ENCODE data around the gene RYR3.

RYR3 gene

DNA sequence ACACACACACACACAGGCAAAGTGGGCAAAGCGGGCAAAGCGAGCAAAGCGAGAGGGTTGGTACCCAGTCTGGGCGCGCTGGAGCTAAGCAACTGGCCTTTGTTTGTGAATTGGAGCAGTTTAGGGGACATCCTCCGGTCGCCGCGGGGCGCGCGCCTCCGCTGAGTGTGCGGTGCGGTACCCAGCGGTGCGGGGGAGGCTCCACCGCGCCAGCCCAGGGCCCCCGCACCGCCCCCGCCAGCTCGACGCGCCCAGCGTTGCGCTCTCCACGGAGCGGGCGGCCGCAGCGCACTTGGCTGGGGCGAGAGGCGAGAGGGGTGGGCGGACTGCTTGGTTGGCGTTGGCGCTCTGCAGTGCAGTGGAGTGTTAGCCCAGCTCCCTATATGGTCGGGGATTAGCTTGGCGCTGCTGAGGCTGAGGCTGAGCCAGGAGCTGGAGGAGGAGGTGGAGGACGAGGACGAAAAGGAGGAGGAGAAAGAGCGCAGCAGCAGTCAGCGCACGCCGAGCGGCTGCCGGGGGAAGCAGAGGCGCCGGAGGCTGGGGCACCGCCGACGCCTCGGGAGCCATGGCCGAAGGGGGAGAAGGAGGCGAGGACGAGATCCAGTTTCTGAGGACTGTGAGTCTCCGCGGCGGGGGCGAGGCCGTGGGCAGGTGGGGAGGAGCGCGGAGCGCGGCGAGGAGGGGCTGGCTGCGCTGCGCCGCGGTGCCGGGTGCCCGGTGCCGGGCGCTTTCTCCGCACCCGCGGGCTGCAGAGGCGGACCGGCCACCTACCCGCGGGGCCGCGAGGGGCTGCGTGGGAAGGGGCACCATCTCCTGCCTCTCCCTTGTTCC is at the start of gene RYR3:
TSS of gene RYR3 (plus strand) at position 487 of the 831 bp plus-strand sequence. CDS start at position 566, 79 bp downstream.
- DNase-seq (ENCODE audit: low spot score): no peak

DNA sequence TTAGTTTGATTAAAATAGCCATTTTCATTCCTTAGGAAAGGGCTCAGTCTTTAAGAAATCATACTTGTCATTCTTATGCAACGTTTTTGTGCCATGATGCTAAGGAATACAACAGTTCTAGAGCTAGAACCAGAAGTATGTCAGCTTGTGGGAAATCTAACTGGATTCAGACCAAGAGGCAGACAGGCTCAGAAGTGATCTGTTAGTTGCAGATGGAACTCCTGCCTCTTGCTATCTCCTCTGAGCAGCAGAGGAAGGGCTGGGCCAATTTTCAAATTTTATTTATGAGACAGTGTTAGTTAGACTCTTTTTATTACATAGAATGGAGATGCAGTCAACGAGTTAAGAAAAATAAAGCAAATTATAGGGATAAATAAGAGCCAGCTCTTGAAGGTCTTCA is 48.5 kb upstream of the RYR3 start:
- DNase-seq (ENCODE audit: low spot score): no peak

DNA sequence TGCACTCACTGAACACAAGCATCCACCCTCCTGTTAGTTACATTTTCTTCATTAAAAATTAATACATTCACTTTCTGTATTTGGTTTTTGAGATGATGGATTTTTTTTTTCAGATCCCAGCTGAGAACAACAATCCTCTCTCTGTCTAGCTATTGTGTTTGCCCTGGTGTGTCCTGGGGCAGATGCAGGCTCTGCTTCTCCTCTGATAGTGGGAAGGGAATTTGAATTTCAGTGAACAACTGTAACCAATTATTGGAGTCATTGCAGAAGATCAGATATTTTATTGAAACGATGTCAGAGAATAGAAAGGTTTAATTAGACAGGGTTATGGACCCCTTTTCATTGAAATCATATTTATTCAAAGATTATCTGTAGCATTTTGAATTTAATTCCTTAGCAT is 33.1 kb upstream of the RYR3 start:
- DNase-seq (ENCODE audit: low spot score): no peak

DNA sequence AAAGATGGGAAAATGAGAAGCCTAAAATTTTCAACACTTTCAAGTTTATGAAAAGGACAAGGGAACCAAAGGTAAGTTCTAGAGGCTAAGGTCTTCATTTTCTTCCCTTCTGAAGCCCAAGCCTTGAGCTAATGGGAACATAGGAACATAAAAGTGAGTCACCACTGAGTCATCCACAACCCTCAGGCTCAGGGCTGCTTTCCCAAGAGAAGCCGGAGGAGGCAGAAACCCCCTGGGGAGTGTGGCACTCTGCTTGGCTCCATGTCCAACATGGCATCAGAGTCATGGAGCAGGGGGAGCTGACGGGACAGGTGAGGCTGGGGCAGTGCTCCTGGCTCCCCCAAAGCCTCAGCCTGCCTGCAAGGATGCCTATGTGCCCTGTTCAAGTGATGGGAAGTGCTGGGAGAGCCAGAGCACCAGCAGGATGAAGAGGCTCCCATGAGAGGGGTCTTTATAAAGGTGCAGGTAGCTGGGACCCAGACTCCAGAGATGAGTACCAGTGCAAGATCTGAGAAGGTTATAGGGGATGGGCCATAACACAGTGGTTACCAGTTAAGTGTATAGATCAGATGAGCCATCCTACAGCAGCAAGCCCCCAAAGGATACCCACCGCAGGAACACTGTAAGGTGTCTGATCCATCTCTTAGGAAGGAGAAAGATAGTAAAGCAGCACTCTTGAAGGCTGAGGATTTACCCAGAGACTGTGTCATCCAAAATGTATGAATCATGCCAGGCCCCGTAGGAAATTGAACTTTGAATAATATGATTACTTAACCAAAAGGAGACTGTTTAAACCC is 31.8 kb upstream of the RYR3 start:
- DNase-seq (ENCODE audit: low spot score): no peak

DNA sequence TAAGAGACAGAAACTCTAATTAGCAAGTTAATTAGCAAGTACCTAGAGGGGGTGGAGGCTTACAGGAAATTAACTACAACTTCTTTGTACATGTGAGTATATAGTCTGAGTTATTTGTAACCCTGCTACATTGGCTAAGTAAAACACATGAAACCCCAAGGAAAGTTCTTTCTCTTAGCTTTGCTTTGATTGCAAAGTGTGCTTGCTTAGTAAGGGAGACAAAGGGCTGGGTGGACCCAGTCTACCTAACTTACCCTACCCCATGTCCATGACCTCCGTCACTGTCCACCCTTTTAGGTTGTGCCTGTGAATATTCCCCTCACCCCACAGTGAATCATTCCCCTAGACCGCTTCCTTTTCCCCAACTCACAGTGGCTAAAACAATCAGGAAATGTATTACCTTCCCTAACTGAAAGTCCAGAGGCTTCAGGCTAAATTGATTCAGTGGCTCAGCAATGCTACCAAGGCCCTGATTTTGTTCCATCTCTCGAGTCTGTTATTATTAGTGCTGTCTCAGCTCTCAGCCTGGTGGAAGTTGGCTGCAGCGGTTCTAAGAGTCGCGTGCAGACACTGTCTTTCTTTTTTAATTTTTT is 31.1 kb upstream of the RYR3 start:
- DNase-seq (ENCODE audit: low spot score): no peak

DNA sequence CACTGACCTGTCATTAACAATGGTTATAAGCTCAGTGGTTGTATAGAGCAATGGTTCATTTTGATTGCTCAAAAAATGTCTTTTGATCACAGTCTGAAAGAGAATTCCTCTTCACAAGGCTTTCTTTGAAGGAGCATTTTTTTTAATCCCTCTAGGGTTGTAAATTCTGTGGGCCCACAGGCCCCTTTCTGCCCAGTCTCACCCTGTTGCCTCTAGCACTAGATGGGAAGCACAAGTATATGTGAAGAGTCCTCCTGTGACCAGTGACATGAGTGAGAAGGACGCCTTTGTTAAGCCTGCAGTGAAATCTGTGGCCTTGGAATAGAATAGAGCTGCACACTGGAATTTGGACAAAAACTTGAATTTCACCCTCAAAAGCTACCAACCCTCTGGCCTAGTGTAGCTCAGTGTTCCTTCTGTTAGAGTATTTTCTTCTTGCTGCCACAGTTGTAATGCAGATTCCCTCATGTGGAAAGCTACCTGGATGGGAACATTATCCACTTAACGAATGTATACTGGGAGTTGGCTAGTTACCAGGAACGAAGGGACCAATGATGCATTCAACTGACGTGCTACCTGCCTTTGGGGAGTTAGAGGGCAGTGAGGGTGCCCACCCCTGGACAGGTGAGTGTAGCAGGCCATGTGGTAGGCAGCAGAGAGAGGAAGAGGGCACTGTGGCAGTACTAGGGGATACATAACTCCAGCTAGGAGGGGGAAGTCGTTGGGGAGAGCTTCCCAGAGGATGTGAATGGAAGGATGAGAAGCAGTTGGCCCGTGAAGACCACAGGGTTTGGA is 28.3 kb upstream of the RYR3 start:
- DNase-seq (ENCODE audit: low spot score): no peak

DNA sequence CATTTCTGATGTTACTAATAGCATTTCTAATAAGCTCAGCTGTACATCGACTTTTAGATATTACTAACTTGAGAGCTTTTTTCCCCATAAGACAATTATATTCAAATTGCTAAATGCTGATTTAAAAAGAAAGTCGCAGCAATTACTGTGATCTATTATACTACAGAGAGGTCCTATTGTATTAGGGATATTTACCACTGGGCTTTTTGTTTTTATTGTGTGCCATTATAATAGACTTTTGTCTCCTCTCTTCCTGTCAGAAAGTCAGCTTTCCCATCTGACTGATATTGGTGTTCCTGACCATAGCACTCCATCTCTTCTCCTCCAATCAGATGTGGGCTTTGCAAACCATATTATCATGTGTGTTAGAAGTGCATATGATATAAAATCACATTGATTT is 27.2 kb upstream of the RYR3 start:
- no peak for DNase-seq (ENCODE audit: low spot score)

DNA sequence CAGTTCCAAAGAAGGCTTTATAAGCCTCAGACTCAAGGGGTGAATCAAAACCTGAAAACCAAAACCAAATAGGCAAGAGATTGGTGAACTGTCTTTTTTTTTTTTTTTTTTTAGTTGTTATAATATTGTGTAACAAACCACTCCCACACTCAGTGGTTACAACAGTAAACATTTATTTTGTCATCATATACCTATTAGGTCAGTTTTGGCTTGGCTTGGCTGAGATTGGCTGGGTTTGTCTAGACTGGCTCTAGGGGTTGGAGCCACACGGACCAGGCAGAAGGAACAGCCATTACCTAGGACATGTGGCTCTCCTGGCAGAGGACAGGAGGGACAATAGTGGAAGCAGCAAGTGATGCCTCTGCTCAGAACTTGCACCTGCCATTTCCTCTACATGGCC is 26.4 kb upstream of the RYR3 start:
- no peak for DNase-seq (ENCODE audit: low spot score)

DNA sequence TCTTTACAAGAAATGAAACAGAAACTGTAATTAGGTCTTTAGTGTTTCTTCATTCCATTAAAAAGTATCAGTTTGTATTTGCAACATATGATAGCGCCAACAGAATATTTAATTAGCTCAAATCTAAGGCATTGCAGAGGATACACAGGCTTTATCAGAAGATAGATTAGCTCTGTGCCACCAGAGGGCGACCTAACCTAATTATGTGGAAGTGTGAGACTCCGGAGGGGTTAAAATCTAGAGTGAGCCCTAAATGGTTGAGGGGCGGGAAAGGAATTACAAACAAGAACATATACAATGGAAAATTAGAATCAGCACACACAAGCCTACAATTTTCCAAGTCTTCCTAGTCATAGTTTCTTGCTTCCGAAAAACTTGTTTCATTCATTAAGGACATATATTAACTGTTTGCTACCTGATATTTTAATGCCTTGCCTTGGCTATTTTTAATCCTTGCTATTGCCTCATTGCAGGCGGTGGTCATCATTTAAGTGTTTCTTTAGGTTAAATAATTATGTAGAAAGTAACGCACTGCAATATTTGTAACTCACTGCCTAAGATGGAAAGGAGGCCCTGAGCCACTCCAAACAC is 18.0 kb upstream of the RYR3 start:
- DNase-seq (ENCODE audit: low spot score): no peak

DNA sequence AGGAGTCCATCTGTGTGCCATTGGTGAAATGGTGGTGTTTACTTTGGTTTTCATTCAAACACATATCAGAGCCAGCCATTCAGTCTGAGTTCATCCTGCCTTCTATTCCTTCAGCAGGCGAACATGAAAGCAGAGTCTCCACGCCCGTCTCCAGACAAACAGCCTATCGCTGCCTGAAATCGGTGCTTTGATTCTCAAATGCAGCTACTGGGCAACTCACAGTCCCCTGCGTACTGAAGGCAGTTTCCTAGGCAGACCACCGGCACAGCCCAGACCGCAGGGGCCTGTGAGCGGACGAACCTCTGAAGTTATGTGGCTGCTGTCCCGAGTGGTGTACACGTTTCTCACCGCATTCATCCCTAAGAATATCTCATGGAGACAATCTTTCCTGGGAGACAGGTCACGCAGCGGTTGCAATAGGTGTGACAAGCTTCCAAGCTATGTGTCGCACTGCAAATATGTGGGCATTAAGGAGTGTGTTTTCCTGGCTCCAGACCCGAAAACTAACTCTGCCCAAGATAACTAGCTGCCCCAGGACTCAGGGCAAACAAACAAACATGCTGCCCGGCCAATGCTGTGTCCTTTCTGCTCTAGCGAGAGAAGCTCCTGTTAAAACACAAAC is 16.9 kb upstream of the RYR3 start:
- DNase-seq (ENCODE audit: low spot score): no peak

DNA sequence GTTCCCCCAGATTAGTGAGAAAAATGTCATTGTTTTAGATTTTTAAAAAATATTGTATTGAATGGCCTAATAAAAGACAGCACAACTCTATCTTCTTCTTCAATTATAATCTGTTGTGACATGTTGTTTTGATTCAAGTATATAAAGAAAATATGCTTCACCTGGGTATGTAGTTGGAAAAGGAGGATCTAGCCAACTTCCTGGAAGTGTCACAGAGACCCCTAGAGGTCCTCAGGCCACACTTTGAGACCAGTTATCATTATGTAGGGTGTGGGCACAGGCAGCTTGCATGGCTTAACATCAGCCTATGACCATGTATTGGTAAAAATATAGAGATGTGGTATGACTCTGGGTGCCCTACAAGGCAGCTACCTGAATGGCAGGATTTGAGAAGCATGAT is 14.7 kb upstream of the RYR3 start:
- no peak for DNase-seq (ENCODE audit: low spot score)

DNA sequence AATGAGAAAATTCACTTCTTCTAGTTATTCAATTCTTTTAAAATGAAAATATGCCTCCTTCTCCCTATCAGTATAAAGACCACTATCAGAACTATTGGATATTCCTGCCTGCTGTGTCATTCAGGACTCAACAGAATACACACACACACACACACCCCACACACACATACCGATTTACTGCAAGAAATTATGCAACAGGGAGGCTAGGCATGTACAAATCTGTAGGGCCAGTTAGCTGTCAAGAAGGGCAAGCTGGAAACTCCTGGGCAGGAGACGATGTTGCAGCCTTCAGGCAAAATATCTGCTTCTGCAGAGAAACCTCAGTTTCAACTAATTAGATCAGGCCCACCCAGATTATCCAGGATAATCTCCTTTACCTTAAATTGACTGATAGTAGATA is 13.9 kb upstream of the RYR3 start:
- no peak for DNase-seq (ENCODE audit: low spot score)

DNA sequence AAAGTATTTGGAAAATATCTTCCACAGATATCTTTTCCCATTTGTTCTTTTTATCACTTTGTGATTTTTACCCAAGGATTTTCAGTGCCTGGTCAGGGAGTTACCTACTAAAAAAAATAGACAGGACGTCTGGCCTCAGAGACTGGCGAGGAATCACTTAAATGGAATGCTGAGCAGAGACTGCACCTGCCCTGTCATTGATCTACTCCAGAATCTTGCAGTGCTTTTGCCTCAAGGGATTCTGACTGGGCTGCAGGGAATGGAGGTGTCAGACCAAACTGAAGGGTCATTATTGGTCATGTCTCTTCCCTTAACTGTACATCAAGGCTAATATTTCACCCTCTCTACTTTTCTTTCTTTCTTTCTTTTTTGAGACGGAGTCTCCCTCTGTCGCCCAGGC is 12.1 kb upstream of the RYR3 start:
- DNase-seq (ENCODE audit: low spot score): no peak

DNA sequence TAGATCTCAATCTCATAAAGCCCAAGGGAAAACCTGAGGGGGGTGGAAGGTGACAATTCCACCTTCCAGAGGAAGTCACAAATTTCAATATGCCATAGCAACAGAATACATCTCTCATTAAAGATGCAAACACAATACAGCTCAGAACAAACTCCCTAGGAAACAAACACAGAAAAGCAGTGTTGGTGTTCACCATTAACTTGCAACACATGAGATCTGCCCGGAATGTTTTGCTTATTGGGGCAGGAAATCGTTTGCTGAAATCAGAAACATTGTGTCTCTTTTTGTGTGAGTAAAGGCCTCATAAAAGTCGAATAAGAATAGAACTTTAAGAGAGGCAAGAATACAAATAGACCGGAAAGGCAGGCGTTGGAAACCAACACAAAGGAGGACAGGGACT is 5.8 kb upstream of the RYR3 start:
- no peak for DNase-seq (ENCODE audit: low spot score)

DNA sequence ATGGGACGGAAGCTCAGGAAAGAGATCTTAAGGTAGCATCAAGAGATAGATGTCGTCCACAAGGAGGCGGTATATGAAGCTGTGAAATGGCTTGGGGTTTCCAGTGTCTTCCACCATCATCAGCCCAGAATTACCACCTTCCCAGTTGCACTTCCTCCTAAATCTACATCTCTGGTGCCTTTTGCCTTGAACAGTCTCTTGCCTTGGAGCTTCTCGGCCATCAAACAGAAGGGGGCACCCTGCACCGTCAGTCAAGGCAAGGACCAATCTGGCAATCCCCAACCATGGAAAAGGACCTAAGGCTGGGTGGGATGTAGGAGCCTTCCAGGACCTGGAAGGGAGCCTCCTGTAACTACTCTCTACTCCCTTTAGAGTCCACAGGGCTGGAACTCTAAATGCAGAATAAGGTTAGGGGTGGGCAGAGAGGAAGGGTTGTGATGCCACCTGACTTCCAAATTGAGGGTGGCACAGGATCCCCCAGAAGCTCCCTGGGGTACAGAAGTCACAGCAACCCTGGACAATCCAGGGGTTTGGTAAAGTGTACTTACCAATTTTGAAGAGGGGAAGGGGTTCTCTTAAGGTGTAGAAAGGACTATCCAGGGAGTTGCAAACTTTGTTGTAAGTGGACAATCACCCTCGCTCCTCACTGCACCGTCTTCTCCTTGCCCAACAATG is 1.0 kb upstream of the RYR3 start:
- DNase-seq (ENCODE audit: low spot score): no peak

DNA sequence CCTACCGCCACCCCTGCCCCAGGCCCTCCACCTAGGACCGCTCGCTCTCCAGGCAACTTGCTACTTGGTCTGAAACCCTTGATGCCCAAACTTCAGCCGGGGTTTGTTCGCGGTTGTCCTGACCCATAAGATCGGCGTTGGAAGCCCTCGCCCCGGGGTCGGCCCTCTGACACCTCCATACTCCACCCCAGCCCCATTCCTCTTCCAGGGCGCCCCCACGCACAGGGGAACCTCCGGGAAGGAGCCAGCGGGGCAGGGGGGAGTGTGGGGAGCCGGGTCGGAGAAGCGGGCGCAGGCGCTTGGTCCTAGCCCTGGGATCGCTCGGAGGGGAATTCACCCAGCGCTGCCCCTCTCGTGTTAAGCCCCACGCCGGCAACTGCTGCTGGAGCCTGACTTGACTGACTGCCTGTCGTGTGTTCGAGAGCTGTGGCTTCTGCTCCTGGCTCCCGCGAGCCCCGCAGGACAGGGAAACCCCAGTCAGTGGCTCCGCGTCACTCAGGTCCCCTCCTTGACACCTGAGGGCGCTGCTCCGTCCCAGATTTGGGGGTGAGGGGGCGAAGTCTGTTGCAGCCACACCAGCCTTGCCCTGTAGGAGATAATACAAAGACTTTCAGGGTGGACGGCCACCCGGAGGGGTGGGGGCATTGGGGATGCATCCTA is 675 bp downstream of the RYR3 start:
- DNase-seq (ENCODE audit: low spot score): no peak

DNA sequence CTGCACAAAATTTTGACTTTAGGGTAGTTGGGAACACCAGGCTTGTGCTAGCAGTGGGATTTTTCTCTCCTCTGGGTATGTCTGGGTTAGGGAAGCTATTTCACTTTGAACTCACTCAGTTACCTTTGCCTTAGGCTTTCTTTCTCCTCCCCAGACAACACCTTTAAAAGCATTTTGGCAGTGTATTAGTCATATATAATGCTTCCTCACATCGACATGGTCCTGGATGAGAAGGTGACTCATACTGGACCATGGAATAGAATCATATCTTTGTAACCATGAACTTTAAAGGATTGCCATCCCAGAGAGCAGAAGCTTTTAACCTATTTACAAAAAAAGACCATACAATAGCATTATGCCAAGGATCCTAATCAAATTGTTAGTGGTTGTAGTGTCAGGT is 2.7 kb downstream of the RYR3 start:
- no peak for DNase-seq (ENCODE audit: low spot score)

DNA sequence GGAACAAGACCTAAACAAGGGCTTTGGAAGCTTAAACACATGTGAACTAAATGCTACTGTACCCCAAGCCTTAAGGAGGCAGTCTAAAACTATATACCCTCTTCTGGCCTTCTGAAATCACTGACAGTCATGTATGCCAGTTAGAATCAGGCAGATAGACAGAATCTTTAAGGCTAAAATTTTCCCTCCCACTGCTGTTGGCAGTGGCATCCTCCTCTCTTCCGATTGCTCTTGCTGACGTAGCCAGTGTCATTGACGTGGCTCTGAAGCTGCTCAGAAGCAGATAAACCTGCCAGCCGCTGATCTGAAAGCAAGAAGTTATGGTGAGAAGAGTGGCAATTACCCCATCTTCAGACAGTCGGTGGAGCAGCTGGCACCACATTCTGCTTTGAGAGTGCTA is 3.3 kb downstream of the RYR3 start:
- no peak for DNase-seq (ENCODE audit: low spot score)

DNA sequence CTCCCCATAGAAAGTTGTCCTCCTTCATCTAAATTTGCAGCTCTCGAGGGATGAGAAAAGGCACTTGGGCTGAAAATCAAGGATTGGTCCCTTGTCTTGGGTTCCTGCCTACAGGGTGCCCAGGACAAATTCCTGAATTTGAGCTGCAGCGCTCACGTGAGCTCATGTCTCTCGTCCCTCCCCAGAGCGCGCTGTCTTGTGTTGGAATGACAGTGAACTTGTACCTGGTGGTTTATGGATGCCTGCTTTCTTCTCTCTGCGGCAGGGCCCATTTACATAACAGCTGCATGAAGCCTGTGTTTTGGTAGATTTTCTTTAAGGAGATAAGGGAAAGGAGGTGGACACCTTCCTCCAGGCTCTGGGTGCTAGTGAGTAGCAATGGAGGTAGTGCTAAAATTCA is 4.3 kb downstream of the RYR3 start:
- DNase-seq (ENCODE audit: low spot score): no peak

DNA sequence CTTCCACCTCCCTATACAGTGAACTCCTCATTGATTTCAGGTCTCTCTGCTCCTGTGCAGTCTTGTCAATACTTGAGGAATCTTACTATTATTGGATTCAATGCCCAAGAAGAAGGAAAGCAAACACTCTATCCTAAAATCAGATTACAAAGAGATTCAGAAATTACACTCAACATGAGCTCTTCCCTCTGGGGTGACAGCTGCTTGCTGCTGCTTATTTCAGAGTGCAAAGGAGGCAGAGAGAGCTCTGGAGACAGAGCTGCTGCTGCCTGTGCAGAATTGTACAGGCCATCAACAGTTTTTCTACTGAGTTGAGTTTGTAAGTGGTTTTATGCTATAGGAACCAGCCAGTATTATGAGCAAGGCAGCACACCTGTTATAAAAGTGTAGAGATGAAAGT is 7.1 kb downstream of the RYR3 start:
- no peak for DNase-seq (ENCODE audit: low spot score)

All from HuH-7.5 (cell line).